NCI-H526 treated with DMSO at 0.1 percent for 48 hours (cell line): Measurements from ENCODE around the gene PGLYRP3.
"Not testable (repeated sequence)": the region's sequence is repeated elsewhere in the genome, so short reads cannot be mapped to it uniquely, and the experiment has no call there.

ENCODE experiments used
- DNase-seq: peaks from one replicate; lab custom pipeline; 2025; lab: John Stamatoyannopoulos, UW

Gene PGLYRP3

DNA sequence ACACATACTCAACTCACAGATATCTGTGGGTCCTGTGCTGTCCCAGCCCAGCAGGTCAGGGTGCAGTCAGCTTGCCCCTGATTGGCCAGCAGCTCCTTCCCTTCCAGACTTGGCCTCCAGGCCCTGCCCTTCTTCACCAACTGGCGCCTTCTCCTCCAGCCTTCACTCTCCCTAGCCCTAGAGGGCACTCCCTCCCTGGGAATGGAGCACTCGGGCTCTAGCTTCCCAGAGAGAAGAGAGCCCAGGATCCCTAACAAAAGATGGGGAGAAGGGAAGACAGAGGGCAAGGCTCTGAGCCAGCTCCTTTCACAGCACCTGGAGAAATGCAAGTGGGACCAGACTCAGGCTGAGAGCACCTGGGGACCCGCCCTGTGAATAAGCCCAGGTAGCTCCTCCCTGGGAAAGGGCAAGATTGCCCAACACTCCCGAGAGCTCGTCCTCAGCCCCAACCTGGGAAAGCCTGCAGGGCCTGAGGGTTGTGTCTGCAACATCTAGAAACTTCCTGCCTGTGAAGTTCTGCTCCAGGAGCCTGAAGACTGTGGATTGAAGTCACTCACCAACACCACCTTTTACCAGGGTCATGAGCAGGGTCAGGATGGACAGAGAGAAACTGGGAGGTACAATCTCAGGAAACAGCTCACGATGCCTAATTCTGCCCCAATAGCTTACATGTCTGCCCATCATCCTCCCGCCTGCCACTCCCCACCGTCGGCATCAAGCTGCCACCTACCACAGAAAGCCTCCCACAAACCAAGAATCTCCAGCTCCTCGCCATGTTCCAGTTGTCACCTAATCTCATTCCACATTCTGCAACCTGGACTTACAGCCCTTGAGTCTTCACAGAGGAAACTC, 36.0 kb upstream of the PGLYRP3 start, which contains the start of gene PGLYRP4:
Gene PGLYRP4, minus strand, starts transcription at position 331 of the 852 bp plus-strand sequence. CDS start 909 bp downstream, outside the sequence.
- DNase-seq = no peak

DNA sequence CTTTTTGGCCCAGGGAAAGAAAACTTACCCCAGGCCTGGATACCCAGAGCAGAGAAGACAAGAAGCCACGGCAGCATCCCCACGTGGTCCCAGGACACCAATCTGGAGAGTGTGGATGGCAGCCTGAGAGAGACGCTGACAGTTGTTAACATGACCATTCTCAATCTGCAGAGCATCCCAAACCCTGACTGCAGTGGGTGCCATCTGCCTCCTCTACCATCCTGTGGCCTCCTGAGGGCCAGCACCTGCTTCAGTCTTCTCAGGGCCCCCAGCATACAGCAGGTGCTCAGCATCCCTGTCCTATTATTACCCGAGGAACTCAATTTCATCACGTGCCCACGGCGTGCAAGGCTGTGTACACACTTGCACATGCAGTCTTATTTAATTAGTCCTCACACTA, 35.1 kb upstream of the PGLYRP3 start:
- DNase-seq = no peak

DNA sequence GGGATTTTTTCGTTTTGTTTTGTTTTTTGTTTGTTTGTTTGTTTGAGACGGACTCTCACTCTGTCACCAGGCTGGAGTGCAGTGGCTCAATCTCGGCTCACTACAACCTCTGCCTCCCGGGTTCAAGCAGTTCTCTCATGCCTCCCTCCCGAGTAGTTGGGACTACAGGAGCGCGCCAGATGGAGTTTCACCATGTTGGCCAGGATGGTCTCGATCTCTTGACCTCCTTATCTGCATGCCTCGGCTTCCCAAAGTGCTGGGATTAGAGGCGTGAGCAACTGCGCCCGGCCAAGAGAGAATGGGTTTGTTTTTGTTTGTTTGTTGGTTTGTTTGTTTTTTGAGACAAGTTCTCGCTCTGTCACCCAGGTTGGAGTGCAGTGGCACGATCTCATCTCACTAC, 34.3 kb upstream of the PGLYRP3 start:
- not testable (repeated sequence) for DNase-seq

DNA sequence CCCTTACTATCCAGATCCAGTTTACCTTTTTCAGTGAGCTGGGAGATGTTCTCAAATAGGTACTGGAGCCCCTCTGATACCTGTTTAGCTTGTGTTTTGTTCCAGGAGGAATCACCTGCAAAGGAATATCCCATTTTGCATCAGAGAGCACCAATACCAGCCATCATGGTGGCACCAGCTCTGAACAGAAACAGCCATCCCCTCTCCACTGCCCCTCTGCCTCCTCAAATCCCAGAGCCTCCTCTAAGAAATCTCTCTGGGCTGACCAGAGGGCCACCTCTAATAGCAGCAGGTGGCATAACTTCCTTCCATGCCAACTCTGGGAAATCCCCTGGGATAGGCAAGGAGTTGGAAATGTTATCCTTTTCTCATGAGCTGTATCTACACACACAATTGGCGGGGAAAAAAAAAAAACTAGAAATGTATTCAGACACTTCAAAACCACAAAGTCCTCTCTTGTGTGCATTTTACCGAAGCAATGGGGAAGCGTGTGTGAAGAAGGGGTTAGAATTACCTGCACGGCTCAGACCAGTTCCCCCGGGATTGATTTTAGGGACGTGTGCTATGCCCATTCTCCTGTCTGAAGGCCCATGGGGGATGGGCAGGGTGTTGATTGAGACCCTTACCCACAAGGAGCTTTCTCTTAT, 33.4 kb upstream of the PGLYRP3 start:
- DNase-seq = no peak

DNA sequence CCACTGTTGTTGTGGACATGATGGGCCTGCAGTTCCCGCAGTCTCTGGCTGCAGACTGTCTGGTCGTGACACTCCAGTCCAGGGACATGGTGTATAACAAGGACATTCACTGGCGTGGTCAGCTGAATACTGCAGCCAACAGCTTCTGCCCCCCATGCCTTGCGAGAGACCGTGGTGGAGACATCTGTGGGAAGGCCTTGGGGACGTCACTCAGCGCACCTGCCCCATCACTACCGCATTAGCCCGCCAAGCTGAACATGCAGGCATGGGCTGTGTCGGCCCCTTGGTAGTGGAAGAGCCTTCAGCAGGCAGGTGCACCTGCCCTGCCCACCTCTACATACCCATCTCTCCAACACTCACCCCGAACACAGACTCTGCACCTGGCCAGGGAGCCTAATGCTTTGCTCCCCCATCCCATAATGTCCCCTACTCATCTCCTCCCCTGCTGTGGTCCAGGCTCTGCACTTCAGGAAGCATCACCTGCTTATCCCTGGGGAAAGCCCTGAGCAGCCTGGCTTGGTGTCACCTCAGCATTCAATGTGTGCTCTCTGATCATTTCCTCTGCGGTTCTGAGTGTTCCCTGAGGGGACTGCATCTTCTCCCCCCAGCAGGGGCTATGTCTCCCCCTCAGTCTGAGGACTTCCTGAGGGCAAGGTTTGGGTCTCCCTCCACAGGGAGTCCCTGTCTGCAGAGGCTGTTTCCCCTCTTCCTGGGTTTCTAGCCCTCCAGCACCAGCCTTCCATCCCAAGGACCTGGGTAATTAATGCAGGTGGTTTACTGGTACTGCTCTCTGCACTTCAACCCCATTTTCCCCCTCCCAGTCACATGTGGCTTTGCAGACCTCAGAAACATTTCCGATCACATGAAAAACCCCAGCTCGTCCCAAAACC, 32.7 kb upstream of the PGLYRP3 start:
- DNase-seq = no peak

DNA sequence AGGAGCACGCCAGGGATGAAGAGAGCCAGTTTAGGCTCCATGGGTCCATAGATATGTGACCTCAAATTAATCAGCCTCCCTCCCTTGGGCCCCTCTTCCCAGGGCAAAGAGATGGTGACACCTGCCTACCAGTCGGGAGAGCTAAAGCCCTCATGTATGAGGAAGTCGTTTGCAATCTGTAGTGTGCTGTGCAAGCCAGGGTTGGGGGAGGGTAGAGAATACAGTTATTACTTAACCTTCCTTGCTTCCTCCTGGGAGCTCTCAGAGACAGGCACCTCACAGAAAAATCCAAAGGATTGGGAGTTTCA, 31.9 kb upstream of the PGLYRP3 start:
- DNase-seq = no peak

DNA sequence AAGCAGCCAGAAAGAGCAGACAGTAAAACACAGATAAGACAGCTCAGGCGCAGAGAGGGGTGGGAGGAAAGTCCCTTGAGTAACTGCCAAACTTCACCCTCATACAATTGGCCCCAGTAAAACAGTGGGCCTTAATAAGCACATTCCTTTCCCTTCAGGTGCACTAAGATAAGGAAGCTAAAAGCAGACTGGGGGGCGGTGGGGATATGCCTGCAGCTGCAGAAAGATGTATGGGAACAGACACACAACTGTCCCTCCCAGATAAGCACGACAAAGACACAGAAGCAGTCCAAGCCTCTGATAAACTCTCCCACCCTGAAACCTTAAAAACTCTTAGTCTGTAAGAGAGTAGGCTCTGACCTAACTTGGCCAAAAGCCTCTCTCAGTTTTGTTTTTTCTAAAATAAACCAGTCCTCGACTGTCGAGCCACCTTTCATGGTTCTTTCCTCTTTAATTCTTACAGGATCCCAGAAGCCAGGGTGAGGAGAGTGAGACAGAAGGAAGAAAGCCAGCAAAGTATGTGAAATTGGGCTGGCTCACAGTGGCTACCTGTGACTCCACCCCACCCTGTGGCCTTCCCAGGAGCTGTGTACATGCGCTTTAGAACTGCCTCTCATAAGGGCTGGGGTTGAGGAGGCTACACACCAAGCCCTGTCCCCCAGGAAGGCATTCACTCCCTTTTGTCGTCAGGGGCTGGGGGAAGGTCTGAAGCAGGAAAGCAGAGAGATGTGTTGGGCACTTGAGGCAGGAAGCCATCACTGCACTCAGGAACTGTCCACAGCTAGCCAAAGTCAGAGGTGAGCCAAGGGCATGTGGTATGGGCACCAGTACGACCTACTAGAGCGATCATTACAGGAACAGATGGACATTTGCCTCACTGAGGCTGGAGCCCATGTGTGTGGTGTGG, 31.3 kb upstream of the PGLYRP3 start:
- no peak for DNase-seq

DNA sequence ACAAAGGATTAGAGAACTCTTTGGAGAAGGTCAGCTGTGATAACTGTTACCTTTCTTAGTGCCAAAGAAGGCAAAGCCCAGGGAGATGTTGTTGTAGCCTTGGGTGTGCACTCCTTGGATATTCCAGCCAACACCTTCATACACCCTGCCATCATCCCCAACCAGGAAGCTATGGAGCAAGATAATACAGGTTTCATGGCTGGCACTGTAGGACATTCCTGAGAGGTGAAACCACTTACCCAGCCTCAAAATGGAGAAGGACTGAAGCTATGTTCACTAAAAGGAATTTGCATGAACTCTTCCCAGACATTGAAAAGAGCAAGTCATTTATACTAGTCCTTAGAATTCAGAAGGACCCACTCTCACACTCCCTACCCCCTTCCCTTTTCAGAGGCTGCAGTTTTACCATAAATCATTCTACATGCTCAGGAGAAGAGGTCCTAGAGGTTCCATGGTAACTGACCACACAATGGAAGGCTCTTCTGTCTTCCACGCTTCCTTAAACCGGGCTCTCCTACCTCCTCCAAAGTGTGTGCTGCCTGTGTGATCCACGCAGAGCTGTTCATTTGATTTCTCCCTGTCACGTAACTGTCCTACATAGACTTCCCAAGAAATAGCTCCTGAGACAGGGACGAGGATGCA, 30.4 kb upstream of the PGLYRP3 start:
- DNase-seq = no peak

DNA sequence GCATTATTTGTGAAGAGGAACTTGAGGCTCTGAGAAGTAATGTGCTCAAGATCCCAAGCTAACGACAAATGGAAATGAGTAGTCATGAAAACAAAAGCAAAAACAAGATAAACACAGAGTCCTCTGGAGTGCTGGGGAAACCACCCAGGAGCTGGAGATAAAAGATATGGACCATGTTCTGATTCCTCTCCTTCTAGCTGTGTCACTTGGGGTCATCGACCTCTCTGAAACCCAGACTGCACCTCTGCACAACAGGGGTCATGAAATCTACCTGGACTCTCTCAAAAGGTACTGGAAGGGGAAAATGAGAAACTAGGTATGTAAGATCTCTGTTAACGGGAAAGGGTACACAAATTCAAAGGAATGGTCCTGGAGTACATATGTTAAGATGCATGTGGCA, 29.4 kb upstream of the PGLYRP3 start:
- no peak for DNase-seq

DNA sequence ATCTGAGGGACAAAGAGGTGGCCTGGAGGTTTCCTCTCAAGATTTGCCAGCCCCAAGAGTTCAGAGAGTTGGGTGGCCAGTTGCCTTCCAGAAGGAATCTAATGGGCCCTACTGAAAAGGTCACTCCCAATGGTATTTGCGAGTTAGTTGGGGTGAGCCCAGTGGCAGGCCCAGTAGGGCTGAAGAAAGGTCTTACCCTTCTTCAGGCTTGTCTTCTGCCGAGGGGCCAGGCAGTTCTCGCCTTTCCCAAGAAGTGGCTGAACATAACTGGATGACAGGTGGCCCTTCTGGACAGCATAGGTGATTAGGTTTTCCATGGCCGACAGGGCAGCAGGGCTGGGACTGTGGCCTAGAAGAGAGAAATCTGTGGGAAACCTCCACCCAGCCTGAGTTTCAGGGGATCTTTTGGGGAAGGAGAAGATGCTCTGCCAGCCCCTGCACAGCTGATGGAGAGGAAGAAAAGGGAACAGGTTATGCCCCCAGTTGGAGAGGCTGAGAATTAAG, 28.7 kb upstream of the PGLYRP3 start:
- no peak for DNase-seq

DNA sequence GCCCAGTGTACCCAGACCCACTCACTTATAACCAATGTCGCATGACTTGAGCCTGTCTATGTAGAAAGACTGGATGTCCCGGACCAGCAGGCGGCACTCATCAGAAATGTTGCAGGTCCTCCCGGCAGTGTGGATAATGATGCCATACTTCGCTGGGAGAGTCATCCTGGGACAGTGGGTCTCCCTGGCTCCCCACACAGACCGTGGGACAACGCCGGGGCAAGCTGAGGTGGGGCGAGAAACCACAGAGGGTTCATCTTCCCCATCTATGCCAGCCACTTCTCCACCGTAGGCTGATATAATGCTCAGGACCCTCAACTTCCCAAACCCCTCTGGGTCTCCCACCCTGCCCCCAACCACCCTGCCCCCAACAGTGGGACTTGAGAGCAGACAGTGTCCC, 27.6 kb upstream of the PGLYRP3 start:
- no peak for DNase-seq

DNA sequence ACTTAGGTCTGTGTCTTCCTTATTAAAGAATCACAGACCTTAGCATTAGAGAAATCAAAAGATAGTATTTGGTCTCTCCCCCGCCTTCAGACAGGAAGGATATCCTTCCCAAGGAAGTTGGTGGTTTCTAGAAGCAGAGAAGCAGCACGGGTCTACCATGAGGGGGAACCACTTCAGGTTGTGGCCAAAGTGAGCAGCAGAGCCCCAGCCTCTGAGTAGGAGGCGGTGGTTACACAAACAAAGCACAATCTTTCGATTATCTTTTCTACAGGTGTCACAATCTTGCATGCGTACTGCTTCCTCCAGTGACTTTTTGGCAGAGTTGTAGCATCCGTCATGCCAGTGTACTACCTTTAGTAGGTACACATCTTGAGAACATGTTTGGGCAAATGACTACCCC, 27.1 kb upstream of the PGLYRP3 start:
- DNase-seq = no peak

DNA sequence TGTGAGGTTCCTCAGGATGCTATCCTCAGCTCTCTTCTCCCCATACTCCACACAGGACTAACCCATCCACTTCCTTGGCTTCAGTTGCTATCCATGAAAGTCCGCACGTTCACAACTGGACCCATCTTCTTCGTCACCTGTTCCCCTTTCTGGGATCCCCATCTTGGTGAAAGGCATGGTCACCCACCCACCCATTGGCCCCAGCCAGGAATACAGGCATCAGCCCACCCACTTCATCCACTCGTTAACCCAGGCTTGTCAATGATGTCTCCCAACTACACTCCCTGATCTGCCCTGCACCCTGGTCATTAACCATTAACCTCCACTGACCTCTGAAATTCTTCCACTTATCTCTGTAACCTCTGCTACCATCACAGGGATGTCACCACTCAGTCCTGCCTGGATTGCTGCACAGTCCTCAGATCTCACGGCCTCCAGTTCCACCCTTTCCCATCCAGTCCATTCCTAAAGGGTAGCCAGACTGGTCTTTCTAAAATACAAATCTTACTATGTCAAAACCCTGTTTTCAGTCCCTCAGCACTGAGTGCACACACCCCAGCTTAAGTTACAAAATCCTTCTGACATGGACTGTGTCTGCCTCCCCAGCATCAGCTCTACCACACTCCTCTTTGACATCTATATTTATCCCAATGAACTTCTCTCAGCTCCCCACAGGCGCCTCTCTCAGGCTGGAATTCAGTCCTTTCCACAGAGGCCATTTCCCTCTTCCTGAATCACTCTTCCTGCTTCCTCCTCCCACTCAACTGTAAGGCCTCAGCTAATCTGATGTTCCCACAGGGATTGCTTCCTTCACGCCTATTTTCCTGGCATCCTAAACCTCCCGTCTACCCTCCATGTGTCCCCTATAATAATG, 25.5 kb upstream of the PGLYRP3 start:
- DNase-seq = no peak

DNA sequence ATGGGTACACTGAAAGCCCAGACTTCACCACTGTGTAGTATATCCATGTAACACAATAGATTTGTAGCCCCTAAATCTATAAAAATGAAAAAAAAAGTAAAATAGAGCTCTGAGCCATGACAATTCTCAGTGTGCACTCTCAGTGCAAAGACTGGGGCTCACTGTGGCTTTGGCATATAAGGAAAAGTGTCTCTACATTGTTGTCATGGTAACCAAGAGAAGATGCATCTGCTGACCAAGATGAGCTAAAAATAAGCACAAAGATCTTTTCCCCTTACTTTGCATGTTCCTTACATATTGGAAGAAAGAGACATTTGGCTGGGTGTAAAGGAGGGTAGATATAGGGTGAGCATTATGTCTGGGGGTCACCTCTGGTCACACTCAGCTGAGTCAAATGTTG, 23.9 kb upstream of the PGLYRP3 start:
- DNase-seq = no peak

DNA sequence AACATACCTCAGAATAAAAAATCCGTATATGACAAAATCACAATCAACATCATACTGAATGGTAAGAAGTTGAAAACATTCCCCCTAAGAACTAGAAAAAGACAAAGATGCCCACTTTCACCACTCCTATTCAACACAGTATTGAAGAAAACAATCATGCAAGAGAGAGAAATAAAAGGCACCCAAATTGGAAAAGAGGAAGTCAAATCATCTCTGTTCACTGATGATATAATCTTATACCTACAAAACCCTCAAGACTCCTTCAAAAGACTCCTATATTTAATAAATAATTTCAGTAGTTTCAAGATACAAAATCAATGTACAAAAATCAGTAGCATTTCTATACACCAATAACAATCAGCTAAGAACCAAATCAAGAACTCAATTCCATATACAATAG, 21.1 kb upstream of the PGLYRP3 start:
- no peak for DNase-seq

DNA sequence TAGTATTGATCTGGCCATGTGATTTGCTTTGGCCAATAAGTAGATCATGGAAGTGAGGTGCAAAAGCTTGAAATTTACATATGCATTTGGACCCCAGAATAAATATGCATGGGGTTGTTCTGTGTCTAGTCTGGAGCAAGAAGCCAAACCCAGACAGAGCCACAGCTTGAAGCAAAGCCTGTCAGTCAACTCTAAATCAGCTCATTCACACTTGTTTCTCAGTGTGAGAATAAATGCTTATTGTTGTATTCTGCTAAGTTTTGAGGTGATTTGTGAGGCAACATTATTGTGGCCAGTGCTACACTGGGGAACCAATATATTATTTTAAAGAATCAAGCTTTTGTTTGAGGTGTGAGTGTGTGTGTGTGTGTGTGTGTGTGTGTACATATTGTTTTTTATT, 12.2 kb upstream of the PGLYRP3 start:
- no peak for DNase-seq

DNA sequence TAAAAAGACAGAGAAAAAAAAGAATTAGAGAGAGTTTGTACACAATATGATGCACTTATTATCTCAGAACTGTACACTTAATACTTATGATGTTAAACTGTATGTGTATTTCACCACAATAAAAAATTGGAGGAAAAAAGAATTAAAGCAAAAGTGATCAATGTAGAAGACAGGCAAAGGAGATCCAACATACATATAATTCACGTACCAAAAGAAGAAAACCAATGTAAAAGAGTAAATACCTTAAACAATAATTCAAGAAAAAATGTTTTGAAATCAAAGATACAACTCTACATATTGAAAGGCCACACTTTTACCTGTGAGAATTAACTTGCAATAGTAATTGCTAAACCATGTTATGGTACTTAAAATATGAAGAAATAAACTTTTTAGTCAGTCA, 9.8 kb upstream of the PGLYRP3 start:
- no peak for DNase-seq

DNA sequence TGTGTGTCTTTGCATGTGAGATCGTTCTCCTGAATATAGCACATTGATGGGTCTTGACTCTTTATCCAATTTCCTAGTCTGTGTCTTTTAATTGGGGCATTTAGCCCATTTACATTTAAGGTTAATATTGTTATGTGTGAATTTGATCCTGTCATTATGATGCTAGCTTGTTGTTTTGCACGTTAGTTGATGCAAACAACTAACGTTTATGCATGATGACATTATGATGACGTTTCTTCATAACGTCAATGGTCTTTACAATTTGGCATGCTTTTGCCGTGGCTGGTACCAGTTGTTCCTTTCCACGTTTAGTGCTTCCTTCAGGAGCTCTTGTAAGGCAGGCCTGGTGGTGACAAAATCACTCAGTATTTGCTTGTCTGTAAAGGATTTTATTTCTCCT, 5.4 kb upstream of the PGLYRP3 start:
- not testable (repeated sequence) for DNase-seq

DNA sequence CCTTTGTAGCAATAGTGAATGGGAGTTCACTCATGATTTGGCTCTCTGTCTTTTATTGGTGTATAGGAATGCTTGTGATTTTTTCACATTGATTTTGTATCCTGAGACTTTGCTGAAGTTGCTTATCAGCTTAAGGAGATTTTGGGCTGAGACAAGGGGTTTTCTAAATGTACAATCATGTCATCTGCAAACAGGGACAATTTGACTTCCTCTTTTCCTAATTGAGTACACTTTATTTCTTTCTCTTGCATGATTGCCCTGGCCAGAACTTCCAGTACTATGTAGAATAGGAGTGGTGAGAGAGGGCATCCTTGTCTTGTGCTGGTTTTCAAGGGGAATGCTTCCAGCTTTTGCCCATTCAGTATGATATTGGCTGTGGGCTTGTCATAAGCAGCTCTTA, 3.3 kb upstream of the PGLYRP3 start:
- not testable (repeated sequence) for DNase-seq

DNA sequence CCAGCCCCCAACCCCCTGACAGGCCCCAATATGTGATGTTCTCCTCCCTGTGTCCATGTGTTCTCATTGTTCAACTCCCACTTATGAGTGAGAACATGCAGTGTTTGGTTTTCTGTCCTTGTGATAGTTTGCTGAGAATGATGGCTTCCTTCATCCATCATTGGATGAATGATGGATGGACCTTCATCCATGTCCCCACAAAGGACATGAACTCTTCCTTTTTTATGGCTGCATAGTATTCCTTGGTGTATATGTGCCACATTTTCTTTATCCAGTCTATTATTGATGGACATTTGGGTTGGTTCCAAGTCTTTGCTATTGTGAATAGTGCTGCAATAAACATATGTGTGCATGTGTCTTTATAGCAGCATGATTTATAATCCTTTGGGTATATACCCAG, 1.6 kb upstream of the PGLYRP3 start:
- DNase-seq = not testable (repeated sequence)
